GM23338 (cell line): Measurements from ENCODE around the gene DSE.
"Not testable (repeated sequence)": the region's sequence is repeated elsewhere in the genome, so short reads cannot be mapped to it uniquely, and the experiment has no call there.

Source experiments
- CREB1 ChIP-seq: fragments of 250-450 bp; sonication (Bioruptor Pico); IDR thresholded peaks from 2 replicates; pipeline ENCODE4 v1.5.0; 2020; ENCODE audit warnings: low read depth, mild to moderate bottlenecking, moderate library complexity
- EZH2phosphoT487 ChIP-seq: fragments of 200-600 bp; sonication (generic); IDR thresholded peaks from one replicate; pipeline ENCODE4 v1.8.1; 2018; ENCODE audit warnings: antibody characterized with exemption; ENCODE audit not compliant: unreplicated experiment
- JUNB ChIP-seq: IDR thresholded peaks from one replicate; pipeline ENCODE4 v1.6.1; 2016; ENCODE audit warnings: antibody characterized with exemption; ENCODE audit not compliant: unreplicated experiment
- POLR2AphosphoS5 ChIP-seq: IDR thresholded peaks from 2 replicates; pipeline ENCODE4 v1.6.1; 2016; ENCODE audit warnings: antibody characterized with exemption, low read depth
- ZNF331 ChIP-seq: fragments of 250-450 bp; sonication (Bioruptor Pico); IDR thresholded peaks from 2 replicates; pipeline ENCODE4 v1.5.0; 2020; ENCODE audit warnings: low read depth, mild to moderate bottlenecking, moderate library complexity
- TF ChIP-seq, protein P1 (sequence below), 2 experiments: fragments of 200-600 bp in 1 of 2; sonication (generic) in 1 of 2; conservative IDR thresholded peaks; 2 replicates each; pipeline versions ENCODE4 v1.5.1 to v1.6.1; 2016 to 2017; ENCODE audit warnings: antibody characterized with exemption in 2 of 2, low read depth in 2 of 2, mild to moderate bottlenecking in 2 of 2, moderate library complexity in 1 of 2
- TF ChIP-seq, protein P2 (sequence below): IDR thresholded peaks from one replicate; pipeline ENCODE4 v1.6.1; 2018; ENCODE audit warnings: antibody characterized with exemption; ENCODE audit not compliant: unreplicated experiment

DNA sequence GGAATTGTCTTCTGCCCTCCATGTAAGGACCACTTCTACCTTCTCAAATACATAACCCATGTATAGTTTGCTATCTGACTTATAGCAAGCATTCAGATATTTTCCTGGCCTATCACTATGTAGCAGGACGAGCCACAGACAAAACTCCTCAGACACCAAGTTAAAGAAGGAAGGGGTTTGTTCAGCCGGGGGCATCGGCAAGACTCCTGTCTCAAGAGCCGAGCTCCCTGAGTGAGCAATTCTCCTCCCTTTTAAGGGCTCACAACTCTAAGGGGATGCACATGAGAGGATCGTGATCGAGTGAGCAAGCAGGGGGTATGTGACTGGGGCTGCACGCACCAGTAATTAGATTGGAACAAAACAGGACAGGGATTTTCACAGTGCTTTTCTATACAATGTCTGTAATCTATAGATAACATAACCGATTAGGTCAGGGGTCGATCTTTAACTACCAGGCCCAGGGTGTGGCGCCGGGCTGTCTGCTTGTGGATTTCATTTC lies 45.1 kb upstream of the DSE start:
- TF ChIP-seq, protein P1, sequence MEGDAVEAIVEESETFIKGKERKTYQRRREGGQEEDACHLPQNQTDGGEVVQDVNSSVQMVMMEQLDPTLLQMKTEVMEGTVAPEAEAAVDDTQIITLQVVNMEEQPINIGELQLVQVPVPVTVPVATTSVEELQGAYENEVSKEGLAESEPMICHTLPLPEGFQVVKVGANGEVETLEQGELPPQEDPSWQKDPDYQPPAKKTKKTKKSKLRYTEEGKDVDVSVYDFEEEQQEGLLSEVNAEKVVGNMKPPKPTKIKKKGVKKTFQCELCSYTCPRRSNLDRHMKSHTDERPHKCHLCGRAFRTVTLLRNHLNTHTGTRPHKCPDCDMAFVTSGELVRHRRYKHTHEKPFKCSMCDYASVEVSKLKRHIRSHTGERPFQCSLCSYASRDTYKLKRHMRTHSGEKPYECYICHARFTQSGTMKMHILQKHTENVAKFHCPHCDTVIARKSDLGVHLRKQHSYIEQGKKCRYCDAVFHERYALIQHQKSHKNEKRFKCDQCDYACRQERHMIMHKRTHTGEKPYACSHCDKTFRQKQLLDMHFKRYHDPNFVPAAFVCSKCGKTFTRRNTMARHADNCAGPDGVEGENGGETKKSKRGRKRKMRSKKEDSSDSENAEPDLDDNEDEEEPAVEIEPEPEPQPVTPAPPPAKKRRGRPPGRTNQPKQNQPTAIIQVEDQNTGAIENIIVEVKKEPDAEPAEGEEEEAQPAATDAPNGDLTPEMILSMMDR (conservative IDR thresholded peaks at IDR 0.05; ENCODE audit: low read depth in 2 of 2), result not testable (repeated sequence)
- TF ChIP-seq, protein P2, sequence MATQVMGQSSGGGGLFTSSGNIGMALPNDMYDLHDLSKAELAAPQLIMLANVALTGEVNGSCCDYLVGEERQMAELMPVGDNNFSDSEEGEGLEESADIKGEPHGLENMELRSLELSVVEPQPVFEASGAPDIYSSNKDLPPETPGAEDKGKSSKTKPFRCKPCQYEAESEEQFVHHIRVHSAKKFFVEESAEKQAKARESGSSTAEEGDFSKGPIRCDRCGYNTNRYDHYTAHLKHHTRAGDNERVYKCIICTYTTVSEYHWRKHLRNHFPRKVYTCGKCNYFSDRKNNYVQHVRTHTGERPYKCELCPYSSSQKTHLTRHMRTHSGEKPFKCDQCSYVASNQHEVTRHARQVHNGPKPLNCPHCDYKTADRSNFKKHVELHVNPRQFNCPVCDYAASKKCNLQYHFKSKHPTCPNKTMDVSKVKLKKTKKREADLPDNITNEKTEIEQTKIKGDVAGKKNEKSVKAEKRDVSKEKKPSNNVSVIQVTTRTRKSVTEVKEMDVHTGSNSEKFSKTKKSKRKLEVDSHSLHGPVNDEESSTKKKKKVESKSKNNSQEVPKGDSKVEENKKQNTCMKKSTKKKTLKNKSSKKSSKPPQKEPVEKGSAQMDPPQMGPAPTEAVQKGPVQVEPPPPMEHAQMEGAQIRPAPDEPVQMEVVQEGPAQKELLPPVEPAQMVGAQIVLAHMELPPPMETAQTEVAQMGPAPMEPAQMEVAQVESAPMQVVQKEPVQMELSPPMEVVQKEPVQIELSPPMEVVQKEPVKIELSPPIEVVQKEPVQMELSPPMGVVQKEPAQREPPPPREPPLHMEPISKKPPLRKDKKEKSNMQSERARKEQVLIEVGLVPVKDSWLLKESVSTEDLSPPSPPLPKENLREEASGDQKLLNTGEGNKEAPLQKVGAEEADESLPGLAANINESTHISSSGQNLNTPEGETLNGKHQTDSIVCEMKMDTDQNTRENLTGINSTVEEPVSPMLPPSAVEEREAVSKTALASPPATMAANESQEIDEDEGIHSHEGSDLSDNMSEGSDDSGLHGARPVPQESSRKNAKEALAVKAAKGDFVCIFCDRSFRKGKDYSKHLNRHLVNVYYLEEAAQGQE, result not testable (repeated sequence)
- TF ChIP-seq CREB1 (CRISPR knock-in tag); POLR2AphosphoS5; EZH2phosphoT487; JUNB; ZNF331 (CRISPR knock-in tag): not testable (repeated sequence)
